HG03432 (cell line): ENCODE results near the gene PHF21B.
"Not testable (repeated sequence)": the region's sequence is repeated elsewhere in the genome, so short reads cannot be mapped to it uniquely, and the experiment has no call there.

ENCODE experiments used
- ATAC-seq: cut with Tn5 transposase; IDR thresholded peaks from one replicate; pipeline ENCODE4 v1.9.1; 2021; ENCODE audit warnings: mild to moderate bottlenecking, moderate library complexity; ENCODE audit not compliant: unreplicated experiment

The PHF21B gene

GRCh38 chr22:45009606-45010531 lies at the start of gene PHF21B:
Gene PHF21B, minus strand, starts transcription at chr22:45010005. Its CDS starts 456 bp downstream, at chr22:45009549.
- no peak for ATAC-seq

- ATAC-seq, result no peak
Measured at GRCh38 chr22:45059296-45059695, 49.5 kb upstream of the PHF21B start.

GRCh38 chr22:45058622-45058912 lies 48.8 kb upstream of the PHF21B start:
- ATAC-seq, result no peak

GRCh38 chr22:45055936-45056335 lies 46.1 kb upstream of the PHF21B start:
- no peak for ATAC-seq

- no peak for ATAC-seq
Measured at GRCh38 chr22:45053571-45053970, 43.8 kb upstream of the PHF21B start.

GRCh38 chr22:45053094-45053493 lies 43.3 kb upstream of the PHF21B start:
- ATAC-seq, result no peak

GRCh38 chr22:45052665-45053064 lies 42.9 kb upstream of the PHF21B start:
- not testable (repeated sequence) for ATAC-seq

GRCh38 chr22:45051946-45052345 lies 42.1 kb upstream of the PHF21B start:
- ATAC-seq, result no peak

GRCh38 chr22:45051419-45051818 lies 41.6 kb upstream of the PHF21B start:
- ATAC-seq, result no peak

GRCh38 chr22:45047260-45047659 lies 37.5 kb upstream of the PHF21B start:
- ATAC-seq, result no peak

GRCh38 chr22:45045208-45045607 lies 35.4 kb upstream of the PHF21B start:
- no peak for ATAC-seq

- ATAC-seq, result no peak
Measured at GRCh38 chr22:45042263-45042662, 32.5 kb upstream of the PHF21B start.

GRCh38 chr22:45039133-45039532 lies 29.3 kb upstream of the PHF21B start:
- ATAC-seq, result no peak

- ATAC-seq, result no peak
Measured at GRCh38 chr22:45036154-45036553, 26.3 kb upstream of the PHF21B start.

- no peak for ATAC-seq
Measured at GRCh38 chr22:45034821-45035220, 25.0 kb upstream of the PHF21B start.

GRCh38 chr22:45034156-45034555 lies 24.4 kb upstream of the PHF21B start:
- no peak for ATAC-seq

GRCh38 chr22:45033136-45033535 lies 23.3 kb upstream of the PHF21B start:
- ATAC-seq, result no peak

GRCh38 chr22:45031629-45032403 lies 22.0 kb upstream of the PHF21B start:
- ATAC-seq, result no peak

- ATAC-seq, result no peak
Measured at GRCh38 chr22:45029501-45029900, 19.7 kb upstream of the PHF21B start.

GRCh38 chr22:45026511-45026910 lies 16.7 kb upstream of the PHF21B start:
- no peak for ATAC-seq

- ATAC-seq, result no peak
Measured at GRCh38 chr22:45023431-45023830, 13.6 kb upstream of the PHF21B start.
